HG03432 (cell line): ENCODE data around the gene UVRAG.

Experiments used
- ATAC-seq: cut with Tn5 transposase; IDR thresholded peaks from one replicate; pipeline ENCODE4 v1.9.1; 2021; ENCODE audit warnings: mild to moderate bottlenecking, moderate library complexity; ENCODE audit not compliant: unreplicated experiment

The UVRAG gene

DNA sequence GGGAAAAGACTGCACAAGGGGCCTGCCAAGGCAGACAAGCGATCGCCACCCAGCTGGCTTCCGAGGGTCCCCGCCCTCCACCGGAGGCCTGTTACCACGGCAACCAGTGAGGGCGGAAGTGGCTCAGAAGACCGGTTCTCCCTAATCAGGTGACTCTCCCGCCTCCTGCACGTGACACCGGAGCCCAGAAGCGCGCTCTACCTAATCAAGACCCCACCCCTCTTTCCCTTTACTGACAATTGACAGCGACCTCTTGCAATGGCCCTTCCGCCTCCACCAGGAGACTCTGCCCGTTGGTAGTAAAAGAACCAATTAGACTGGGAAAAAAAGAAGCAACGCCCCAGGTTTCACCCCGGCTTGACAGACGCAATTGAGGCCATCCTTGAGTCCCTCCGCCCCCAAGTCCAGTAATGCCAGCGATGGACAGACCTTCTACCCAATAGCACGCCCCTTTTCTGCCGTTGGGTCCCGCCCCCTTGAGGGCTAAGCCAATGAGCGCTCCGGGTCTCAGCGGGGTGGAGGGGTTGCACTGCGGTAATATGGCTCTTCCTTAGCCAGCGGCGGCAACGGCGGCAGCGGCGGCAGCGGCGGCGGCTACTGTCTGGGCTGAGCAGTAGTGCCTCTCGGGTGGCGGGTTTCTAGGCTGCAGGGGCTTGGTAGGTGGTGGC lies at the start of gene UVRAG:
UVRAG (plus strand) TSS at position 534 of the 668 bp plus-strand sequence. CDS start 198 bp downstream, outside the sequence.
- ATAC-seq, result peak; percentile 78

DNA sequence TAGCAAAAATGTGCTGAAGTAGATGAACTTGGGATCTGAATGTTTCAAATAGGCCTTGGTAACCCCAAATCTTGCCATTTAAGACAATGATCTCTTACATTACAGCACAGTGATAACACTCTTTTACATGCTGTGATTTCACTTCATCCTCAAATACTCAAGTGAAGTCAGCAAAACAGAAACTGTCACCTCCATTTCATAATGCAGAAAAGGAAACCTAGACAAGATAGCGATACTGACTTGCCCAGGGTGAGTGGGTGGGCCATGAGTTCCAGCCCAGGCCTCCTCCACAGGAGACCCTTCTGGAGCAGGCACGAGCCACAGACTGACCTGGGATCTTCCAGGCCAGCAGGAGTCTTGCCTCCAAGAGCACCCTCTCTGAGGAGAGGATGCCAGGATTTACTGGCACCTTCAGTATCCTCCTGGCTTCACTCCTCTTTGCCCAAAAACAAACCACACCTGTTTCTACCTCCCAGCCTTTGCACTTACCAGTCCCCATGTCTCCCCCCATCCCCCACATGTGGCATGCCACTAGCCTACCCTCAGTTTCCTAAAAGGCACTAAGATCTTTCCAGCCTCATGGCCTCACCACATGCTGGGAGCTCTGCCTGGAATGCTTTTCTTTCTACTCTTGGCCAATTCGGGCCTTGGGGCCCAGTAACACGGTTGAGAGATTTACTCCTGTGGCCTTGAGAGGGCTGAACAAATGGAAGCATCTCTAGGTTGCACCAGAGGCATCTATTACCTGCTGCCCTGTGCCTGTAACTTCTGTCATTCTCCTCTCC lies 48.4 kb upstream of the UVRAG start:
- ATAC-seq, result no peak

DNA sequence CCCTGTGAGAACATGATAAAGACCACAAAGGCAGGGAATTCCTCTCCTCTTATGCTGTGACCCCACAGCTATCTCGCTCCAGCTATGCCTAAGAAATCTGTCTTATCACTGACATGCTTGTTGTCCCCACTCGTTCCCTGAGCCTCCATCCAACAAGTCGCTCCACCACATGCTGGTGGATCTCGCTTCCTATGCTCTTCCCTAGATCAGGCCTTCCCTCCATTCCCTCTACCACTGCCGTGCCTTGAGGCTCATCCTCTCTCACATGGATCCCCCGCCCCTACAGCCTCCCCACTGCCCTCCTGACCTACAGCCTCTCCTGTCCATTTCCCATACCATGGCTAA lies 47.8 kb upstream of the UVRAG start:
- ATAC-seq, result no peak

DNA sequence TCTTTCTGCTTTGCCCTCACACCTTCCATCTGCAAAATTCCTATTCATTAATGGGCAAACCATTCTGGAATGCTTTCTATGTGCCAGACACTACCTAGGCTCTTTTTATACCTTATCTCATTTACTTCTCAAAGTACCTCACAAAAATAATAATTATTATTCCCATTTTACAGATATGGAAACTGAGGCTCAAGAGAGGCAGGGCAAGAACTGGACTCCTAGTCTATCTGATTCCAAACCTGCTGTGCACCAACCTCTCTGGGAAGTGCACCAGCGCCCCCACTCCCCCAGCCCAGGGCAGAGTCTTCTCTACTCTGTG lies 47.3 kb upstream of the UVRAG start:
- no peak for ATAC-seq

DNA sequence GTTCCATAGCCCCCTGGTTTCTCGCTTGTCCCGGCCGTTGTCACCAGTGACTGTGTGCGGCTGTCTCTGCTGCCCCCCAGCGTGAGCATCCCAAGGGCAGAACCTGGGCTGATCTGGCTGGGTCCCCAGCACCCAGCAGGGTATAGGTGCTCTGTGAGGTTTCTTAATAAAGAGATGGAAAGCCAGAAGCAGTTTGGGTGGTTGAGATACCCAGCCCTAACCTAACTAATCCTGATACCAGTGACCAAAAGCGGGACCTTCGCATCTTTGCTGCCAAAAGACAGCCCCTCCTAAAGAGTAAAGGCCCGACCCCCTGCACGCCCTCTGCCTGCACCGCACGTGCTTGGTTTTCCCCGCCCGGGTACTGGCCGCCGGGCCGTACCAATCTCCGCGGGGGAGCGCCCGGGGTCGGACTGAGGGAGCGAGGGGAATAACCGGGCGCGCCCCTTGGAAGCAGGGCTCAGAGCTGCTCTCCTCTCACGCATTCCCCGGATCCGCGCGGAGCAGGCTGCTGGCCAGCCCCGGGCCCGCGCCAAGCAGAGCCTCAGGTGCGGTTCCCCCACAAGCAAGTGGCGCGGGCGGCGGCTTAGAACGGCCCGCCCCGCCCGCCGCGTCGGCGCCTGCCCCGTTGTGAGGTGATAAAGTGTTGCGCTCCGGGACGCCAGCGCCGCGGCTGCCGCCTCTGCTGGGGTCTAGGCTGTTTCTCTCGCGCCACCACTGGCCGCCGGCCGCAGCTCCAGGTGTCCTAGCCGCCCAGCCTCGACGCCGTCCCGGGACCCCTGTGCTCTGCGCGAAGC lies 46.7 kb upstream of the UVRAG start, which contains the start of gene DGAT2:
DGAT2 (plus strand) TSS at position 667 of the 797 bp plus-strand sequence. CDS start 214 bp downstream, outside the sequence.
- ATAC-seq, result peak; percentile 76

DNA sequence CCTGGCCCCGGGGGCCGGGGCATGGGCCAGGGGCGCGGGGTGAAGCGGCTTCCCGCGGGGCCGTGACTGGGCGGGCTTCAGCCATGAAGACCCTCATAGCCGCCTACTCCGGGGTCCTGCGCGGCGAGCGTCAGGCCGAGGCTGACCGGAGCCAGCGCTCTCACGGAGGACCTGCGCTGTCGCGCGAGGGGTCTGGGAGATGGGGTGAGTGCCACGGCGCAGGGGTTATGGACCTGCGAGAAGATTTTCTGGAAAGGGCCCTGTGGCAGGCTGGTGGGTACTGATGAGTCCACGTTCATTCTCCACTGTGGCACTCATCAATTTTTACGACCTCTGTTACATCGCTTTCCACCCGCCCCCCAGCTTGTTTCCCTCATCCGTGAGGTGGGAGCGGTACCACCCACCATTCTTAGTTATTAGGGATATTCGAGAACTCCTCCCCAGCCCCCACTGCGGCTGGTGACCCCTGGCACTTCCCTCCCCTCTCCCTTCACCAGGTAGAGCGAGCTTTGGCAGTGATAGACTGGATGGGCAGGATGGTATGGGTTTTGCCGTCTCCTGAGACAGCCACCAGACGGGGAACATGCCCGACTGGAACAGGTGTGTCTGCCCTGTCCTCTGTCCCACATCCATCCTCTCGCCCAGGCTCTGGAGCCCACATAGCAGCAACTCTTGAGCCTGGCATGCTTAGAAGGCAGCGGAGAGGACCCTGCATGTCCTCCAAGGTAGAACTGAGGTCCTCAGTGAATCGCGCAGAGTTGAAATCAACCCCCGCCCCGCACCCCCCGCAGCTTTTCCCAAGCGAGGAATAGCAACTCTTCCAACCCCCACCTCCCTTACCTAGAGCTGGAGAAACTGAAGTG lies 45.9 kb upstream of the UVRAG start:
- no peak for ATAC-seq

DNA sequence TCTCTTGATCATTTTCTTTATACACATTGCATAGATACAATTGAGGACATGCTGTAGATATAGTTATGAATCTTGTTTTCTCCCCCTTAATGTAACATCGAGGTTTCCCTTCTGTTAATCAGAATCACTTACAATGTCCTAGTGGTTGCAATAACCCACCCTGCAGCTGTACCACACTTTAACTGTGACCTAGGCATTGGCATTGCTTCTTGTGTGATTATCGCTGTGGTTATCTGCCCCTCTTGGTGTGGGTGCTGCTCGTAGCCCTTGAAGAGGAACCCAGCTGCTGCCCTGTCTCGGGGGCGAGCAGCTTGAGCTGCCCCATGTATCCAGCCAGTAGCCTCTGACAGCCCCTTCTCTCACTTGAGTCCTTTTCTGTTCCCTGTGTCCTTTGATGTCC lies 44.9 kb upstream of the UVRAG start:
- no peak for ATAC-seq

DNA sequence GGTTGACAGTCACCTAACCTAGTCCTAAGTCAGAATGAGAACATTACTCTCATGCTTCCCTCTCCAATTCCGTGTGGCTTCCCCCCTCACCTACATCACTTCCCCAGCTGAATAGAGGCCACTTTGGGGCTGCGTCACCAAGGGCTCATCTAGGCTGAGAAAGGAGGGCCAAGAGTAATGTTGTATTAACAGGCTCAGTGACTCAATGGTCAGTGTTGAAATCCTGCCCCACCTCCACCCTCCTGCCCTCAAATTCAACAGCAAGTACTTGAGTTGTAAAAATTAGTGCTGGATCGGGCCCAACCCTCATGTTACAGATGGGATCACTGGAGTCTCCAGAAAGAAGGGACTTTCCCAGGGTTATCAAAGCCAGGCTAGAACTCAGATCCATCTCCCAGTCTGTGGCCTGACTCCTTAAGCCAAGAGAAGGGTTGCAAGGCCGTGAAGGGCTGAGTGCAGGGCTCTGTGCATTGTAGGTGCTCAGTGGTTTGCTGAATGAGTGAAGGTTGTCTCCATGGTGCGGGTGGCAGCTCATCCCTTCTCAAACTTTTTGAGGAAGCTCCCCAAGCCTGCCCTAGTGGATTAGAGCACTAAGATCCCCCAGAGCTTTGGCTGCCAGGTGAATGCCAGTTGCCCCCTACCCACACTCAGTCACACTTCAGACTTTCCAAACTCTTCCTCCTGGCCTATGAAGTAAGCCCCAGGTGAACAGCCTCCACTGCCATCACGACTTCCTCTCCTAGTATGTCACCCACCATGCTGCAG lies 43.2 kb upstream of the UVRAG start:
- no peak for ATAC-seq

DNA sequence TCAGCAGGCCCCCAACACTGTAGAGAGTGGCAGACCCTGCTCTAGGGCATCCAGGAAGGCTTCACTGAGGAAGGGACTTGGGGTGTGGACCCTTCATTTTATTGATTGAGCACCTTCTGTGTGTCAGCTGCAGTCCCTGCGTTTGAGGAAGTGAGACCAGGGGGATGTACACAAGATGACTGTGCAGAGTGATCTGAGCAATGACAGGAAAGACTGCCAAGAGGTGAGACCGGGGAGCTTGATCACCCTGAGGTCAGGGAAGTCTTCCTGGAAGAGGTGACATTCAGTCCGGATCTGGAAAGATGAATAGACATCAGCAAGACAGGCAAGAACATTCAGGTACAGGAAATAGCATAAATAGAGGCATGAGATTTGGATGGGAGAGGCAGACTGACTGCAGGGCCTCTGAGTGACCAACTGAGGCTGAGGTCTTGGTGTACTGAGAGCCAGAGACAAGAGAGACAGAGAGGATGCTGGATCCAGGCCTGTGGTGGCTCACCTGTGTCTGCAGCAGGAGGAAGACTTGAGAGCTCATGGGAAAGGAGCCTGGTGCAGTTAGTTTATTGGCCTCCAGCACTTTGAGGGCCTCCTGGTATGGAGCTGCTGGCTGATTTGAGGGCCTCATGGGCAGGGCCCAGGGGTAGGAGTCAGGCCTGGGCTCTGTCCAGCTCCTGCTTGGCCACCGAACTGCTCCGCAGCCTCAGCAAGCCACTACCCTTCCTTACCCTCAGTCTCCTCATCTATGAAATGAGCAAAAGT lies 41.2 kb upstream of the UVRAG start:
- peak; percentile 83 for ATAC-seq

DNA sequence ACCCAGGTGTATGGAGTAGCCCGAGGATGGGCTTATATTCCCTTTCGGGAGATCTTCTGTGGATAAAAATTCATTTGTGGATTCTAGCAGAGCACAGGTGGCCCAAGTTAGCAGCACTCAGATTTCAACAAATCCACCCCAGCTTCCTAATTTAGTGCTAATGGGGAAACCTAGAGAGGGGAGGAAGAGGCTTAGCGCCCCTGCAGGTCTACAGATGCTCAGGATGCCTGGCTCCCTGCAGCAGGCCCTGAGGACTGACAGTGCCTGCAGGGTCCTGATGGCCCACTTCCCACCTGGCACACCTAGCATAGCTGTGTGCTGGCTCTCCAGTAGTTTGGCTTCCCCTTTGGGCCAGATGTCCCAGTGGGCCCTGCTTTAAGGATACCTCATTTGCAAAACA lies 40.0 kb upstream of the UVRAG start:
- no peak for ATAC-seq

DNA sequence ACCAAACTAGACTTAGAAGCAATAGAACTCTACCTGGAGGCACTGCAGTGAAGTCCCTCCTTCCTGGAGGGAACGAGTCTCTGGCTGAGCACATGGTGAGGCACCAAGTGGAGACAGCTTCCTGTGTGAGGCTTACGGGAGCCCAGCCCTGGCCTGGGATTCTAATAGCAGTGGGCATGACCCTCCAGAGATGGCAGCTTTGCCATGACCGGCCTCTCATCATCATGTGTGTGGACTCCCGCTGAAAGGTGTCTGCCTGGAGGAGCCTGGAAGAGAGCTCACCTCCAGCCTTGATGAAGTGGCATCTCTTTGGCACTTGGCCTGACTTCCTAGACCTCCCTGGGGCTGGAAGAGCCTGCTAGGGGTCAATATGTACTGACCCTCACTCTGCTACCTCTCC lies 38.5 kb upstream of the UVRAG start:
- no peak for ATAC-seq

DNA sequence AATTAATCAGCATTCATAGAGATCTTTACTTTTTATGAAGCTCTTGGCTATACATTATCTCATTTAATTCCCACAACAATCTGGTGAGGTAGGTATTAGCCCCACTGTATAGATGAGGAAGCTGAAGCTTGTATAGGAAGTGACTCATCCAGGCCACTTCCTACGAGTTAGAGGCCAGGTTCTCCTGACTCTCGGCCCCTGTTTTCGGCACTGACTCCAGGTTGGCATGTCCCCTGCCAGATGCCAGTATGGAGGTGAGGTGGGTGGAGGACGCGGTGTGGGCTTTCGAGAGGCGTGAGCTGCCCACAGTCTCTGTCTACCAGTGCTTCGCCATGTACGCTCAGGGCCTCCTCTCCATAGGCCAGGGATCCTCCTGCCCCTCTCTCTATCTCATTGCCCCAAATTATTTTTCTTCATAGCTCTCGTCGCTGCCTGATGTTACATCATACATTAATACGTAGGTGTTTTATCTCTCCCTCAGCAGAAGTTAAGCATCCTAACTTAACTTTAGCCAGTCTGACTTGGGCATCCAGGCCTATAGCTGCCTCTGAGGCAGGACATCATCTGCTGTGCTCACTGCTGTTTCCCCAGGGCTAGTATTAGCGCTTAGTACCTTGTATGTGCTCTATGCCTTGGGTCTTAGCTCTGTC lies 37.4 kb upstream of the UVRAG start:
- ATAC-seq, result no peak

DNA sequence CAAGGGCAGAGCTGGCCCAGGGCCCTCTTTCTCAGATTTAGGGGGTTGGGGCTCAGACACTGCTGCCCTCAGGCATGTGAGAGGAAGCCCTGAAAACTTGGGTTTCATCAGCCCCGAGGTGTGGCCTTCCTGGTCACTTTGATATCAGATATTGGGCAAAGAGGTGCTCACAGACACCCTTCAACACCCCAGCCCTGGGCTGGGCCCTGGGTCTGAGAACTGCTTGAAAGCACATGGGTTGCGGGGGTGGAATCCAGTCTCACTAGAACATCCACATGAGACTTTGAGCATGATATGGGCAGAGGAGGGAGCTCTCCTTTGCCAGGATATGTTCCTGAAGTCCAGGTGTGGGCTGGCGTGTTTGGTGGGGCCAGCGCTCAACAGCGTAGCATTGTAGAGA lies 36.0 kb upstream of the UVRAG start:
- ATAC-seq, result no peak

DNA sequence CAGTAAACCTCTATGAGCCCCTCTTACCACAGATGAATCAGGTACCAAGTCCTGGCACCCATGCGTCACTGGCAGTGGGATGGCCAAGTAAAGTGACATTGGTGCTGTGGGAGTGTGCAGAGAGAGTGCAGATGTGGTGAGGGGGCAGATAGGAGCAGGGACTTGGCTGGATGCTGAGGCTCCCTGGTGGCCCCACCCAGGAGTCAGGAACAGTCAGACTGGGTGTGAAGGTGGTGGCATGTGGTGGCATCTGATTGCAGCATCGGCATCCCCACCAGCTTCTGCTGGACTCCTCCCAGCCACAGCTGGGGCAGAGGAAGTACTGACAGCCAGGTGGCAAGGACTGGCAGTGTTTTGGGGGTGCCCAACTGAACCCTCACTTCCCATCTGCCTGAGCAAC lies 35.0 kb upstream of the UVRAG start:
- no peak for ATAC-seq

DNA sequence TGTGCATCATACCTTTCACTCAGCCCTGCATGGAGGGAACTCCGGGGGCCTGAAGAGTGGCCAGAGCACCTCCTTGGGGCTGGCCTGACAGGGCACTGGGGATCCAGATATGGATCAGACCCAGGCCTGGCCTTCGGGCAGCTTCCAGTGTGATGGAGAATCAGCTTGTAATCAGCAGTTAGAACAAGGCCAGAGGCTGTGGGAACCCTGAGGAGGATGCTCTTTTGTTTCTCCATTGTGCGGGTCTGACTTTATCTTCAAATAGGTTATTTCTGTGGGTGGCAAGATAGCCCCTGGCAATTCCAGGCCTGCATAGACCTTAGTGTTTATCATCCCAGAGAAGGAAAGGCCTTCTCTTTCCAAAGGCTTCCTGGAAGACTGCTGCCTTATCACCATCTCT lies 34.1 kb upstream of the UVRAG start:
- ATAC-seq, result no peak

DNA sequence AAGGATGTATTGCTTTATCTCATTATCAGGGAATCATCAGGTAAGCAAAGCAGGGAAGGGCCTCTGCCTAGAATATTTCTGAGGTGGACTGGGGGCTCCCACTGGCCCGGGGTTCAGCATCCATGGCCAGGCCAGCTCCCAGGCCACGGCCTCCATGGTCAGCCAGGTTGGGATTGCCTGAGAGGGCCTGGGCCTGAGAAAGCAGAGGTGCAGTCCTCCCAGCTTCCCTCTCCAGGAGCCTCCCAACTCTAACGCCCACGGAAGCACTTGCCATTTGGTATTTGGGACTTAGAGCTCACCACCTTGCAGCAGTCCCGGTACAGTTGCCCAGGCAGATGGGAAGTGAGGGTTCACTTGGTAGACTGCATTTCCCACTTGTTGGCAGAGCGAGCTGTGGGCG lies 33.7 kb upstream of the UVRAG start:
- no peak for ATAC-seq

DNA sequence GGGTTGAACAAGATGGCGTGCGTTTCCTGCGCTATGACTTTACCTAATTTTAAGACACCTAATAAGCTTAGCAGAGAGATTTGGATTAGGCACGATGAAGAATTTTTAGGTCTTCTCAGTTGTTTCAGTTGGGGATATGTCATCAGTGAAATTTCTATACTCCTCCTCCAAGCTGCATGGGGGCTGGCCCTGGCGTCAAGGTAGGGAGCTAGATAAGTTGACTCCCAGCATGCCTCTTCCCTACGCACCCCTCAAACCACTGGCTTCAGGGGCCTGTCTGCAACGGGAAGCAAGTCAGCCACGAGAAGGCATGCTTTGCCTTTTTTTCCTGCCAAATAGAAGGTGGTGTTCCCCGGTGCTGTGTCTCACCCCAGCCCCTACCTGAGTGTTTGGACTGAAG lies 33.2 kb upstream of the UVRAG start:
- no peak for ATAC-seq

DNA sequence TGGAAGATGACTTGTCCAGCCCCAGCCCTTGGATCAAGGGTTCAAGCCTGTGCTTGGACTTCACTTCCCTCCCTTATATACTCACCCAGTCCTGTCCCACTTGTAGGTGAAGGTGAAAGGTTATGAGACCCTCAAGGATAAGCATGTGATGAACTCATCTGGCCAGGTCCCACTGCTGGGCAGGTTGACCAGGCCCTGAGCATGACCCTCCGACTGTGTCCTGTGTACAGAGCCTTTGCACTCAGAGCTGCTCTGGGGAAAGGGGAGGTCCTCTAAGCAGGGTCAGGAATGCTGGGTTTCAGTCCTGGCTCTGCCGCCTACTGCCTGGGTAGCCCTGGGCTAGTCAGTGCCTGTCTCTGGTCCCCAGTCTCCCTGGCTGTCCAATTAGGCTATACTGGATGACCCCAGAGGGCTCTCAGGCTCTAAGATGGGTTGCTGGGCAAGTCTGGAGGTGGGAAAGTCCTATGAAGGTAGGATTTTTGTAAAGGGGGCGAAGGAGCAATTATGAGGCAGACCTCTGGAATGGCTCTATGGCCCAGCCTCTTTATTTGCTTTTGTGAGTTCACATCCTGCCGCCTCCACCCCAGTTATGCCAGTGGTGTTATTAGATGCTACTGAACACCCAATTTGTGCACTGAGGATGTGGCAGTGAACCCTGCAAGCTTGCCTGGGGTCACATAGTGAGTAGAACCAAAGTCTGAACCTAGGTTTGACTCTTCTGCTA lies 32.3 kb upstream of the UVRAG start:
- ATAC-seq, result no peak
